Astrocyte (in vitro differentiated cells and primary cell): ENCODE results near the gene ANKRD24.

Experiments
- CTCF ChIP-seq: IDR thresholded peaks from 2 replicates; pipeline ENCODE4 v1.5.1; 2011; ENCODE audit warnings: low read depth, mild to moderate bottlenecking, inconsistent platforms, low read length, moderate library complexity; ENCODE audit not compliant: insufficient read depth
- EZH2 ChIP-seq: IDR thresholded peaks from 2 replicates; pipeline ENCODE4 v1.6.1; 2012; ENCODE audit warnings: mild to moderate bottlenecking, low read length, inconsistent platforms; ENCODE audit not compliant: insufficient read depth

GRCh38 chr19:4187313-4188122 is 5.0 kb downstream of the ANKRD24 start:
- TF ChIP-seq CTCF (no peak), EZH2 (no peak)
